Cardiac ventricle fibroblast (primary cell): ENCODE measurements around the gene PSMC2. TPM values are rescaled to one million over a fixed set of nuclear protein-coding genes. Genes with fewer than 3 reads are reported as not detected.

Source experiments
- total RNA-seq: library from RNA; depleted of rRNA; stranded (reverse); fragments of >200 nt; gene quantifications from 2 replicates; pipeline ENCODE4 v1.2.3, GENCODE V29; 2015

Gene PSMC2
- total RNA-seq: 123 and 146 TPM in 2 replicates

GRCh38 chr7:103347507-103348267 is at the start of gene PSMC2:
PSMC2 (plus strand) TSS chr7:103347643; CDS start chr7:103347712, 69 bp downstream.

GRCh38 chr7:103344453-103345149 is 2.8 kb upstream of the PSMC2 start, which contains the start of gene DNAJC2:
DNAJC2 (minus strand) TSS chr7:103344767; CDS start chr7:103344622, 145 bp downstream.

Other genes starting within 250 kb of the PSMC2 start
- gene NAPEPLD, start 198.5 kb upstream of the PSMC2 start, total RNA-seq: 11.2 and 12.5 TPM in 2 replicates
- 57.3 and 61.1 TPM in 2 replicates for gene PMPCB, start 50.2 kb upstream of the PSMC2 start, total RNA-seq
- 11.8 and 13.0 TPM in 2 replicates for gene DNAJC2, start 2.9 kb upstream of the PSMC2 start, total RNA-seq
- not detected in 2 replicates for gene SLC26A5, start 98.6 kb downstream of the PSMC2 start, total RNA-seq